ENCODE data around the gene OTUB1. TPM values are rescaled to one million over a fixed set of nuclear protein-coding genes. Genes with fewer than 3 reads are reported as not detected.

OTUB1 gene
- total RNA-seq: 100 to 1,000 TPM in 2 of 3 donors, 10 to 100 TPM in 1; 98.0 to 103 (median 101) TPM

GRCh38 chr11:63986156-63986931 lies at the start of gene OTUB1:
TSS of gene OTUB1 (plus strand) at chr11:63986438. CDS start at chr11:63986457, 19 bp downstream.
- H3K9me3 Mint-ChIP-seq: no peaks in the 10 kb centered on the region
- peaks cover 16% of the 10 kb centered on the region for H3K36me3 Mint-ChIP-seq (ENCODE audit: insufficient read depth)
- H3K4me1 Mint-ChIP-seq (ENCODE audit: low read depth): peaks cover 28% of the 10 kb centered on the region
- peak; percentile 82 for DNase-seq
- H3K4me3 Mint-ChIP-seq: peak within 1 kb of the TSS; percentile 98
- no peaks in the 10 kb centered on the region for H3K27me3 Mint-ChIP-seq (ENCODE audit: low read depth)
- peak; percentile 95 to 97 for ATAC-seq

DNA sequence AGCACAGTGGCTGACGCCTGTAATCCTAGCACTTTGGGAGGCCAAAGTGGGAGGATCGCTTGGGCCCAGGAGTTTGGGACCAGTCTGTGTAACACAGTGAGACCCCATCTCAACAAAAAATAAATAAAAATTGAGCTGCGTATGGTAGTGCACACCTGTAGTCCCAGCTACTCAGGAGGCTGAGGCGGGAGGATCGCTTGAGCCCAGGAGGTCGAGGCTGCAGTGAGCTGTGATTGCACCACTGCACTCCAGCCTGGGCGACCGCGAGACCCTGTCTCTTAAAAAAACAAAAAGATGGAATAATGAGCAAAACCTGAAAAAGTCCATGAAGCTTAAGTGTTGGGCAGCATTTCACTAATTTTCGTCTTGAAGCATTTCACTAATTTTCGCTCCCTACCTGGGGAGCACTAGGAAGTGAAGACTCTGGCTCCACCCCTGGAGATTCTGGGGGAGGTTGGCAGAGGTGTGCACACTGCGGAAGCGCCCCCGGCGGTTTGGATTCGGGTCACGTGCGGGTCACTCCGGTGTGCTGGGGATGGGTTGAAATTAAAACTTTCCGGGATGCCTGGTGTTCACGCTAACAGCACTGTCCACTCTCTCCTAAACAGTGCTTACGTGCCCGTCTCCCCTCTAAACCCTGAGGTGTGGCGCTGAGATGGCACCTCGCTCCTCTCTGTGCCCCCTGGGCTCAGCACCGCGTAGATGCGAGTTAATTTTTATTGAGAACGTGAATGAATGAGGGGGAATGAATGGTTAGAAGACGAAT lies 48.3 kb upstream of the OTUB1 start:
- Mint-ChIP-seq H3K9me3 (no peaks in the 10 kb centered on the region), H3K4me3 (peak overlapping the region; percentile 92), H3K36me3 (ENCODE audit: insufficient read depth) (peaks cover 3% of the 10 kb centered on the region), H3K4me1 (ENCODE audit: low read depth) (peaks cover 20% of the 10 kb centered on the region), H3K27me3 (ENCODE audit: low read depth) (no peaks in the 10 kb centered on the region)
- peak; percentile 7 to 11 for ATAC-seq
- DNase-seq: no peak

DNA sequence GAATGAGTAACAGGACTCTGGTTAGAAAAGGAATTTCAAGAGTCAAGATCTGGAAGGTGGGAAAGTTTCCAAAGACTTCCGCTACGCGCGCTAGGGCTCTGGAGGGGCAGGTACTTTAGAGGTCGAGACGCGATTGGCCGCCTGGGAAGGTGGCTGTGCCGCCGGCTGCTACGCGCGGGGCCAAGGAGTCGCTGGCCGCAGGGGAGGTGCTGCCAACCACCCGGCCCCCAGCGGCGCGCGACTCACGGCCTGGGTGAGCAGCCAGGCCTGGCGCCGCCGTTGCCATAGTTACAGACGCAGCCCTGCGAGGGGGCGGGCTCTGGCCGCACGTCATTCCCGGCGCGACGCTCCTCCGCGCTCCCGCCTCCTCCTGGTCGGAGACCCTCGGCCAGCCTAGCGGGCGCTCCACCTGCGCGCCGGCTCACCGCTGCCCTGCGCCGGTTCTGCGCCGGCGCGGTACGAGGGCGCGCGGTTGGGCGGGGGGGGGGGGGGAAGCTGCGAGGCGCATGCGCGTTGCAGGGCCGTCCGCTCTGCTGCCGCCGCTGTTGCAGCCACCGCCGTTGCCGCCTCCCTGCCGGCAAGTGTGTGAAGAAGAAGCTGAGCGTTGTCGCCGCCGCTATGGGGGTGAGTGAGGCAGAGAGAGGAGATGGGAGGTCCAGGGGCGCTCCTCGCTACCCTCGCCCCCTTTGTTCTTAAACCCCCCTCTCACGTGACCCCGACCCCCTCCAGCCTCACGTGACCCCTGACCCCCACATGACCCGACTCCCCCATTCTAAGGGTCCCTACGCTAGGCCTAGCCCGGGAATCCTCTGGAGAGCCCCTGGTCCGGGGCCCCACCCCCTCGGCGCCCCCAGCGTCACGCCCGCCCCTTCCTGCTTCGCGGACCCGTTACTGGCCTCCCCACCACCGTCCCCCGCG lies 47.5 kb upstream of the OTUB1 start, which contains the start of gene NAA40:
Gene NAA40 (plus strand): TSS at position 524 of the 918 bp plus-strand sequence. CDS start 95 bp downstream, at position 619.
- DNase-seq: peak; percentile 90
- H3K36me3 Mint-ChIP-seq (ENCODE audit: insufficient read depth): peaks cover 3% of the 10 kb centered on the region
- no peaks in the 10 kb centered on the region for H3K9me3 Mint-ChIP-seq
- peak; percentile 94 for ATAC-seq
- H3K4me1 Mint-ChIP-seq (ENCODE audit: low read depth): peaks cover 20% of the 10 kb centered on the region
- no peaks in the 10 kb centered on the region for H3K27me3 Mint-ChIP-seq (ENCODE audit: low read depth)
- peak within 1 kb of the TSS; percentile 92 for H3K4me3 Mint-ChIP-seq

GRCh38 chr11:63939397-63939891 lies 46.8 kb upstream of the OTUB1 start:
- no peak for DNase-seq
- Mint-ChIP-seq H3K4me1 (ENCODE audit: low read depth) (peaks cover 22% of the 10 kb centered on the region), H3K9me3 (no peaks in the 10 kb centered on the region), H3K36me3 (ENCODE audit: insufficient read depth) (peaks cover 3% of the 10 kb centered on the region), H3K27me3 (ENCODE audit: low read depth) (no peaks in the 10 kb centered on the region), H3K4me3 (peak overlapping the region; percentile 92)
- ATAC-seq: no peak

DNA sequence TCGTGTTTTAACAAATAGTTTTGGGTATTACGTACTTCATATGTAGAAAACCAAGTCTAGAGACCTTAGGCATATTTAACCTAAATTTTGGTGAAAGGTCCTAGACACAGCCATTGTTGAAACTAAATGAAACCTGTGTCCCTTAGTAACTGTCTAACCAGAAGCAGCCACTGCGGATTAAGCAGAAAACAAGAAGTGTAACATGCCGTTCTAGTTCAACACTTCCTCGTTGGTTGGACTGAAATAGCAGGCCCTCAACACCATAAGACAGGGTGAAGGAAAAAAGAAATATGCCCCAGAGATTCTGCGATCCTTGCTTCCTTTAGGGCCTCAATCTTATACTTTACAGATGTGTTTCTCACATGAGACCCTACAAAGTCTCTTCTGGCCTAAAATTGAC lies 45.5 kb upstream of the OTUB1 start:
- peaks cover 22% of the 10 kb centered on the region for H3K4me1 Mint-ChIP-seq (ENCODE audit: low read depth)
- H3K27me3 Mint-ChIP-seq (ENCODE audit: low read depth): no peaks in the 10 kb centered on the region
- H3K9me3 Mint-ChIP-seq: no peaks in the 10 kb centered on the region
- DNase-seq (no peak), ATAC-seq (no peak)
- peaks cover 3% of the 10 kb centered on the region for H3K36me3 Mint-ChIP-seq (ENCODE audit: insufficient read depth)
- peak overlapping the region; percentile 24 for H3K4me3 Mint-ChIP-seq

GRCh38 chr11:63941901-63942300 lies 44.3 kb upstream of the OTUB1 start:
- Mint-ChIP-seq H3K4me3 (no peak overlapping the region), H3K4me1 (ENCODE audit: low read depth) (peaks cover 22% of the 10 kb centered on the region), H3K36me3 (ENCODE audit: insufficient read depth) (peaks cover 5% of the 10 kb centered on the region), H3K27me3 (ENCODE audit: low read depth) (no peaks in the 10 kb centered on the region), H3K9me3 (no peaks in the 10 kb centered on the region)
- DNase-seq: no peak
- no peak for ATAC-seq

GRCh38 chr11:63942803-63943202 lies 43.4 kb upstream of the OTUB1 start:
- peaks cover 5% of the 10 kb centered on the region for H3K36me3 Mint-ChIP-seq (ENCODE audit: insufficient read depth)
- H3K4me3 Mint-ChIP-seq: no peak overlapping the region
- no peak for ATAC-seq
- H3K9me3 Mint-ChIP-seq: no peaks in the 10 kb centered on the region
- no peak for DNase-seq
- peaks cover 20% of the 10 kb centered on the region for H3K4me1 Mint-ChIP-seq (ENCODE audit: low read depth)
- H3K27me3 Mint-ChIP-seq (ENCODE audit: low read depth): no peaks in the 10 kb centered on the region

GRCh38 chr11:63944987-63945386 lies 41.3 kb upstream of the OTUB1 start:
- H3K4me3 Mint-ChIP-seq: no peak overlapping the region

GRCh38 chr11:63945477-63946163 lies 40.6 kb upstream of the OTUB1 start:
- H3K4me3 Mint-ChIP-seq: no peak overlapping the region
- peaks cover 8% of the 10 kb centered on the region for H3K4me1 Mint-ChIP-seq (ENCODE audit: low read depth)
- H3K27me3 Mint-ChIP-seq (ENCODE audit: low read depth): no peaks in the 10 kb centered on the region
- H3K36me3 Mint-ChIP-seq (ENCODE audit: insufficient read depth): peaks cover 5% of the 10 kb centered on the region
- ATAC-seq: peak; percentile 73 to 82
- no peaks in the 10 kb centered on the region for H3K9me3 Mint-ChIP-seq
- peak; percentile 47 for DNase-seq

More at GRCh38 chr11:63944987-63945386, 41.3 kb upstream of the OTUB1 start:
- ATAC-seq (no peak), DNase-seq (no peak)
- Mint-ChIP-seq H3K4me1 (ENCODE audit: low read depth) (peaks cover 11% of the 10 kb centered on the region), H3K27me3 (ENCODE audit: low read depth) (no peaks in the 10 kb centered on the region), H3K36me3 (ENCODE audit: insufficient read depth) (peaks cover 5% of the 10 kb centered on the region), H3K9me3 (no peaks in the 10 kb centered on the region)

DNA sequence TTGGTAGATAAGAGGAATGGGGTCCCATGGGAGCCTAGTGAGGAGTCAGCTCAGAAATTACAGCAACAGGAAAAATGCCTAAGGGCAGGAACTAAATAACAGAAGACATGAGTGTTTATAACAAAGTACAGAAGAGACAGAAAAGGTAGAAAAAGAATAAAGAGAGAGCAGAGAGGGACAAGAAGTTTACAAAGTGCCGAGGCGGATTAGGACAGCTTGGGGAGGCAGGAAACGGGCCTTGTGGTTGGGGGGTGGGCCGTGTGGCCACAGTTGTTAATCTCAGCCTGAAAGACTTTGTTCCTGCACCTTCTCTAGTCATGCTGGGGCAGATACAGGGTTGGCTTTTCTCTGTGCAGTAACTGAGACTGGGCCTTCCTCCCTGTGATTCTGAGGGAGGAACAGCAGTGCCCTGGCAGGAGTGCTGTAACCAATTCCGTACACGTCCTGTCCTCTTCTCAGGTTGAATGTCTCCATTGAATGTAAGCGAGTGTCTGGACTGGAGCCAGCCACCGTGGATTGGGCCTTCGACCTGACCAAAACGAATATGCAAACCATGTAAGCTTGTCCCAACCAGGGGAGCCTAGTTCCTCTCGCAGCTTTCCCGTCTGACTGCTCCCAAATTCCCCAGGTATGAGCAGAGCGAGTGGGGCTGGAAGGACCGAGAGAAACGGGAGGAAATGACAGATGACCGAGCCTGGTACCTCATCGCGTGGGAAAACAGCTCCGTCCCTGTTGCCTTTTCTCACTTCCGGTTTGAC lies 34.3 kb upstream of the OTUB1 start:
- Mint-ChIP-seq H3K4me1 (ENCODE audit: low read depth) (peaks cover 26% of the 10 kb centered on the region), H3K36me3 (ENCODE audit: insufficient read depth) (peaks cover 18% of the 10 kb centered on the region), H3K27me3 (ENCODE audit: low read depth) (no peaks in the 10 kb centered on the region), H3K9me3 (no peaks in the 10 kb centered on the region), H3K4me3 (peak overlapping the region; percentile 44)
- no peak for DNase-seq
- ATAC-seq: peak; percentile 74

DNA sequence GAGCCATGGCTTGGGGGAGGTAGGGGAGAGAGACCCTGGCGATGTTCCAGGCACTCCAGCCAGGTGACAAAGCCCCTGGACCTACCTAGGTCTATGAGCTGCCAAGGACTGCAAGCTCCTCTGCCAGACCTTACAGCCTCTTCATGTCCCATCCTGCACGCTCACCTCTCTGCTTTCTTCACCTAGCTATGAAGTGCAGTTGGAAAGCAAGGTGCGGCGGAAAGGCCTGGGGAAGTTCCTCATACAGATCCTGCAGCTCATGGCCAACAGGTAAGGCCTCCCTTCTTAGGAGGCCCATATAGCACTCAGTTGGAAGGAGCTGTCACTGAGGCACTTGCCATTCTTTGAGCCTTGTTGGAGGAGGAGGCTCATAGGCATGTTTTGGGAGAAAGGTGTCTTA lies 33.7 kb upstream of the OTUB1 start:
- Mint-ChIP-seq H3K27me3 (ENCODE audit: low read depth) (no peaks in the 10 kb centered on the region), H3K9me3 (no peaks in the 10 kb centered on the region), H3K4me3 (no peak overlapping the region), H3K4me1 (ENCODE audit: low read depth) (peaks cover 26% of the 10 kb centered on the region), H3K36me3 (ENCODE audit: insufficient read depth) (peaks cover 18% of the 10 kb centered on the region)
- ATAC-seq (no peak), DNase-seq (no peak)

DNA sequence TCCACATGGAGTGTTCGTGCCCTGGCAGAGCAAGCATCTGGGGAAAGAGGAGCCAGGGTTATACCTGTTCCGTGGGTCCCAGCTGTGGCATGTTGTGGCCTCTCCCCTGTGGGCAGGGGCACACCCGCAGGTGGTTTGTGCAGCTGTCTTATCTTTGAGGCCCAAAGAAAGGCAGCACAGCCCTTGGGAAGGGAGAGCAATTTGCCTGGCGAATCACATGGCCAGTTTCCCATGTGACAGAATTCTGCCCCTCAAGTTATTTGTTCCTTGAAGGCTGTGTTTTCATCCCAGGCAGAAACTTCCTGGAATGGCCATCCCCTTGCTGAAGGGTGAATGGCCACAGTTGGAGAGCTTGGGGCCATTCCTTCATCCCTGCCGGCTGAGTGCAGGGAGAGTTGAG lies 28.2 kb upstream of the OTUB1 start:
- no peaks in the 10 kb centered on the region for H3K27me3 Mint-ChIP-seq (ENCODE audit: low read depth)
- DNase-seq (no peak), ATAC-seq (no peak)
- H3K9me3 Mint-ChIP-seq: no peaks in the 10 kb centered on the region
- no peak overlapping the region for H3K4me3 Mint-ChIP-seq
- peaks cover 11% of the 10 kb centered on the region for H3K36me3 Mint-ChIP-seq (ENCODE audit: insufficient read depth)
- H3K4me1 Mint-ChIP-seq (ENCODE audit: low read depth): peaks cover 19% of the 10 kb centered on the region

Measured in activated T-cell treated with anti-CD3 and anti-CD28 coated beads, Interleukin-2, amount 50 U/mL, for 4 hours (primary cell).